Middle frontal gyrus (tissue), 1 donor: ENCODE data around the gene LRP1B.

Experiments
- DNase-seq: peaks from one replicate; pipeline ENCODE4 v3.0.0-alpha.2; 2015; ENCODE audit warnings: low spot score; ENCODE audit errors: extremely low spot score

LRP1B gene

GRCh38 chr2:141957827-141958450 lies 172.9 kb downstream of the LRP1B start:
- DNase-seq, result no peak

GRCh38 chr2:141957321-141957720 lies 173.5 kb downstream of the LRP1B start:
- no peak for DNase-seq

GRCh38 chr2:141947396-141948114 lies 183.3 kb downstream of the LRP1B start:
- DNase-seq, result no peak

DNA sequence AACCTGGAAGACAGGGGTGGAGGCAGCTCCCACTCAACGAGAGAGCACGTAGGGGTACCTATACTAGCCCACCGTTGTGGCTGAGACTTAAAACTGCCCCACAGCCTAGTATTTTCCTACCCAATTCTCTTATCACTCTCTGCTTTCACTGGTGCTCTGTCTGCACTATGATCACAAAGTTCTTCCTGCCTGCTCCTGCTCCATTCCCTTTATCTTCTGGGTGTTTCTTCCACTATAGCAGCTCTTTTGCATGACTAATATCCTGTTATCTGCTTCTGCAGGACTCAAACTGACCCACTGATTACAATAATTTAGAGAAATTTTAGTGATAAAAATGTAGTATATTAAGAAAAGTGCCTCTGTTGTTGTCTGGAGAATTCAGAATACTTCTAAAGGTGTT lies 184.8 kb downstream of the LRP1B start:
- DNase-seq, result no peak

DNA sequence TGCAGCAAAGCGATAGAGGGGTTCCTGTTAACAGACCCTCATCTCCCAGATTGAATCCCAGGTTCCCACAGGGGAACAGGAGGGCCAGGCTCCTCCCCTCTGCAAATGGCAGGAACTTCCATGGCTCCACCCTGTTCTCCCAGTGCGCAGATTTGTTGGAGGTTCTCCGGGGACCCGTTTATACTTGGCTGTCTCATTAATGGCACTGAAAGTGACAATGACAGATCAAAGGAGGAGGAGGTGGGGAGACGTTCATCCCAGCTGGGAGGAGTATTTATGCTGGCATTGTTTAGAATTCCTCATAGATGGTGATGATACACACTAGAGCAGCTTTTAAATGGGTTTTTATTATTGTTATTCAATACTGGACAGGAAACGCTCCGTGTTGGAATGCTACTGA lies 186.9 kb downstream of the LRP1B start:
- no peak for DNase-seq

GRCh38 chr2:141942006-141942789 lies 188.6 kb downstream of the LRP1B start:
- no peak for DNase-seq

DNA sequence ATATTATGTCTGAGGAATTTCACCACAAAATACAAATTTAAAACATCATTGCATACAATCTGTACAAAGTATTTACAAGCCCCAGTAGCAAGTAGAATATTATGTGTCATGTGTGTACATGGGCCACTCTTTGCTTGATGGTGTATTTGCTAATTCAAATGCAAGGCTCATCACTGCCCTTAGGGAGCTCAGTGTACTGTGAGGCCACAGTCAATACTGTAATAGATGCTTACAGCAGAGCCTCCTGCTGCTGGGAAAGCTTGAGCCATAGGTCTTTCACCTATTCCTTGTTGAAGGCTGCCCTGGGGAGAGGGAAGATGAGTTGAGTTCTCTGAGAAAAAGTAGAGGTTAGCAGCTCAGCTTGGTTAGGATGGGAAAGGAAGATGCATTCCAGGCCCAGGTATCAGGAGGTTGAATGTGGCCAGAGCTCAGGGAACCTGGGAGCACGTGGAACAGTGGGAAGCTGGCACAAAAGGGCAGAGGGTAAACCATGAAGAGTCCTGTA lies 189.6 kb downstream of the LRP1B start:
- no peak for DNase-seq

DNA sequence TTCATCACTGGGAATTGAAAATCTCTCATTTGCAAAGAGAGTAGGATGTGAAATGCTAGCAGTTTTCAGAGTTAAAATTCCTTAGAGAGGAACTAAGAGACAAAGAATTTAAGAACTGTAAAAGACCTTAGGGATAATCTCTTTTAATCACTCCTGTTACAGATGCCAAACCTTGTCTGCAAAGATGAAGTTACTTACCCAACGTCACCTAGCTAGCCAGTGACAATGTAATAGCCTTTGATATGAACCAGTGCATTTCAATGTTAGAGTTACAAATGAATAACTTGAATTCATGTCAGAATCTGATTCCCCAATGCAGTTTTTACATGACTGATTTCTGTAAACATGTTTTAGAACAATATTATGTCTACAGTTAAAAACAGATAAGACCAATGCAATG lies 190.1 kb downstream of the LRP1B start:
- DNase-seq, result no peak

DNA sequence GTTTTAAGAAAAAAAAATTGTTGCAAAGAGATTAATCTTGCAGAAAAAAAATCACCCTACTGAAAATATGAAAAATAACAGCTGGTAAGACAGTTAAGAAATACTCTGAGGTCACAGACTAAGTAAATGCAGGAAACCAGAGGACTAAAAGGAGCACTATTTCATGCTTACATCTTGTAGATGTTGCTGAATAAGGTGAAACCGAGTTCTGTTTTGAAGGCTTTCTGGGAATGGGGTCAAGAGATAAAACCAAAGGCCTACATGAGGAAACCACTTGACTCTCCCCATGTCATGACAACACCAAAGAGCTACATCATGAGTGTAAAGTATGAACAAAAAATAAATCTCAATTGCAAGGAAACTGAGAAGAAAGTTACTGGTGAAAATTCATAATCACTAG lies 197.6 kb downstream of the LRP1B start:
- no peak for DNase-seq

DNA sequence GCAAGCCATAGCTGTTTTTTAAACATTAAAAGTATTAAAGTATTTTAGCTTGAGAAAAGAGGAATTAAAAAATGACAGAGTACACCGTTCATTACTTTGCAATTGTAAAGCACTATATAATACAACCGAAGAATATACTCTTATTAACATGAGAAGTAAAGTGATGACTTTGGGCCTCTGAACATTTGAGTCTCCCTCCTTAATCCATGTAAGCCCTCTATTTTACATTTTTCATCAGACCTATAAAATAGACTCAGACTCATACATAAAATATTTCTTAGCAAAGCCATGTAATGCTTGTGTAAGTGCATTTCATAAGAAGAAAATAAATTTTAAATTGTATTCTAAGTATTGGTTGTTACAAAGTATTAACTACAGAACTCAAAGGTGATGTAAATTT lies 198.6 kb downstream of the LRP1B start:
- no peak for DNase-seq

- no peak for DNase-seq
Observed at GRCh38 chr2:141931797-141932196, 199.0 kb downstream of the LRP1B start.

- no peak for DNase-seq
Observed at GRCh38 chr2:141930803-141931202, 200.0 kb downstream of the LRP1B start.

GRCh38 chr2:141929331-141930252 lies 201.2 kb downstream of the LRP1B start:
- no peak for DNase-seq

GRCh38 chr2:141928476-141928875 lies 202.3 kb downstream of the LRP1B start:
- no peak for DNase-seq

DNA sequence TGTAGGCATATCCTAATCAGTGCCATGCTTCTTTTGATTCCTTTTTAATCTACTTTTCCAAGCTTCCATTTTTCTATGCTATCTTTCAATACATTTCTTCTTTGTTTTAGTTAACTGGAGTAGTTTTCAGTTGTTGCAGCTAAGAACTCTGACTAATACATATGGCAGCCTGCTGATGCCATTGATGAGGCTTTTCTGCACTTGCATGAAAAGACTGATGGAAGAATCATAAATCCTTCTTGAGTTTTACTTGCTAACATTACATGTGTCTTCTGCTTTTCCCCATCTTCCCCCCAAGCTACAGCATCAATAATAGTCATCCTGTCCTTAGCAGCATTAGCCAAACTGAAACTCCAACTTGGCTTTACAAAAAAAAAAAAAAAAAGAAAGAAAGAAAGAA lies 203.3 kb downstream of the LRP1B start:
- DNase-seq, result no peak

DNA sequence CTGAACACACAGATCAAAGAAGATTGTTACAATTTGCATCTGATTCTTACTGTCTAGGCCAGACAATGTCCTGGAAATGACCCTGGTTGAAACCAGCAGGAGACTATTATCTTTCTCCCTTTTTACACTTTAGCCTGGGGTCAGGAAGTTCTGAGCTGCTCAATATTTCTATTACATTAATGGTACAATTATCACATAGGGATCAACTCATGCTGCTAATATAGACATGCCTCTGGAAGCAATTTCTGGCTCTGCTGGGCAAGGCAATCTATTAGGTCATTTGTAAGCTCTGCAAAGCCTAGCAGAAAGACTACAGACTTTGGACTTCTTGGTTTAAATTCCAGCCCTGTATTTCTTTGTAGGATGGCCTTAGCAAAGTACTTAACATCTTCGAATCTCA lies 205.3 kb downstream of the LRP1B start:
- DNase-seq, result no peak

- DNase-seq, result no peak
Observed at GRCh38 chr2:141923657-141924056, 207.2 kb downstream of the LRP1B start.

DNA sequence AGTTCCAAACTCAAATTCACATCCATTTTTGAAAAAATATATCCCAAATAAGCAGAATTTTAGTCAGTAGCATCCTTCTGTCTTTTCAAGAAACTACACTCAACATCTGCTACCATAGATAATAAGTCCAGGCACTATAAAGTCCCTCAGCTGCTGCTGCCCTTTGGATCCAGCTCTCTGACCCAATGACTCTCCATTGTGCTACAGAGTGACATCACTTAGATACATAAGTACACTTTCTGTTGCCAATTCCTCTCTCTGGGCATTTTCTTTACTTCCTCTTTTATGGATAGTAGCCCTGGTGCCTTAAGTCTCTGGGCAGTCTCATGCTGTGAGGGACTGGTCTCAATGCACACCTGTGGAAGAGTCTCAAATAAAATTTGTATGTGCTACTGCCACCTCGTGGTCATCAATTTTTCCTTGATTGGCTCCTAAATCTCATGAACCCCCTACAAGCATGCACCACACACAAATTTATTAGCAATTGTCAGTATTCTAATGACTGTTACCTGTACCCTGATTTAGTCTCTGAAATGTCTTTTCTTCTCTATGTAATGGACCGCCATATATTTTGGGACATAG lies 219.2 kb downstream of the LRP1B start:
- no peak for DNase-seq

DNA sequence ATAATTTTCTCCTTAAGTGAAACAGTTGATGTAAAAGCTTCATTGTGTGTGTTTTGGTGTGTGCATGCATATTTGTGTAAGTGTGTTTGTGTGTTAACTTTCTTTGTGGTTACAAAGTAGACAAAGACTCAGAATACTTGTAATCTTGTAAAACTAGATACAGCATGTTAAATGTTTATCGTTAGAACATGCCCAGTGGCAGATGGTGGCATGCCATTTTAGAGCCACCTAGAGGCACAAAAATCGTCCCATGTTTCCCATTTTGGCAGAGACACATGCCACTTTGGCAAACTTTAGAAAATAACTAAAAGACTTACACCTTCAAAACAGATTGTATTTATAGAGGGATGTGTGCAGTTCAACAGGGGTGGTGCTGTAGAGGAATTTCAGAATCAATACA lies 224.1 kb downstream of the LRP1B start:
- no peak for DNase-seq

DNA sequence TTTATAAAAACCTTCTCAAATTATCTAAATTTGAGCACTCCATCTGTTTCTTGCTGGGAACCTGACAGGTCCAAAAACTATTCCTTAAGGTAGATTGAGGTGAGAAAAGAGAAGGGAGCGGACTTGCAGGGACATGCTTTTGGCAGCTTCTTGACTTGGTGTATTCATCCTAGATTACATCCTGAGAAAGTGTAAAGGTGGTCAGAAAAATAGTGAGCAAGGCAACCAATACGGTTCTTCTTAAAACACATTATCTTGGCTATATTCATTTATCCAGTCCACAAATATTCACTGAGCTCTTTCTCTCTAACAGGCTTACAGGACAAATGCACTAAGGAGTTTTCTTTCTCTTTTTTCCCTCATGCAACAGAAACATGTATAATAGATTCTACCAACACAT lies 230.0 kb downstream of the LRP1B start:
- DNase-seq, result no peak

DNA sequence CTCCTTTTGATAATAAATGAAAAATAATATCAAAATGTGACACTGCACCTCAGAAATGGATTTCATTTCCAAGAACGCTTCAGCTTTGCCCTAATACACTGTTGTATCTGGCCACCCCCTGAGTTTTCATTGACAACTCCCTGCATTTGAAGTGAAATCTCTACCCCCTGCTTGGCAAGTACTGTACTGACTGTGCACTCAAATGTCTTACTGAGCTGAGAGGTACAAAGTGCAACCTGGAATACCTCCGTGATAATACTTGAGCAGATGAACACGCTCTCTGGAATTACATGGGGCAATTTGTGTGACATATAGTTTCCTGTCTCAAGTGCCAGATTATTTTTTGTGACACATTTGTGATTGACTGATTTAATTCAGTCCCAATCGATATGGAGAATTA lies 231.1 kb downstream of the LRP1B start:
- no peak for DNase-seq
